Esophagus muscularis mucosa (tissue), 4 donors: Measurements from ENCODE around the gene TBATA.

Experiments
- CTCF ChIP-seq, 3 experiments: fragments of 200-600 bp in 2 of 3; fragments of 450-650 bp in 1 of 3; sonication (generic) in 2 of 3; IDR thresholded peaks; one replicate each; pipeline ENCODE4 v1.5.1; 2017 to 2019; ENCODE audit warnings: antibody characterized with exemption in 3 of 3, mild to moderate bottlenecking in 2 of 3, moderate library complexity in 1 of 3
- EP300 ChIP-seq: sonication (generic); formaldehyde crosslinking; IDR thresholded peaks from one replicate; pipeline ENCODE4 v1.6.1; 2017; ENCODE audit warnings: antibody characterized with exemption
- POLR2A ChIP-seq: fragments of 450-650 bp; IDR thresholded peaks from one replicate; pipeline ENCODE4 v1.6.1; 2017; ENCODE audit warnings: antibody characterized with exemption, moderate library complexity, mild to moderate bottlenecking, low read depth
- POLR2AphosphoS5 ChIP-seq, 2 donors: sonication (generic); formaldehyde crosslinking; IDR thresholded peaks; one replicate each; pipeline ENCODE4 v1.6.1; 2017; ENCODE audit warnings: antibody characterized with exemption in 2 of 2

DNA sequence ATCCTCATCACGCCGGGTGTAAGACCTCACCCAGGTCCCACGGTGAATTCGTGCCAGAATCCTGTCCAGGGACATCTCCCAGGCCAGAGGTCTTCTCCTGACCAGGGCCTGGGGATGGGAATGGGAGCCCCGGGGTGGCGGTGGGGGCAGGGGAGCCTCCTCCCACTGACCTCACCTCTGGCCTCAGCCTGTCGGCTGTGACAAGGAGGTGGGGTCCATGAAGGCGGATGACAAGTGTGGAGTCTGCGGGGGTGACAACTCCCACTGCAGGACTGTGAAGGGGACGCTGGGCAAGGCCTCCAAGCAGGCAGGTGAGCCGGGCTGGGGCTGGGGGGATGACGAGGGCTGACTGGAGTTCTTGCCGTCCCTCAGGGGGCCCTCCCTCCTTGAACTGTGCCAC lies 41.3 kb downstream of the TBATA start:
- TF ChIP-seq CTCF (IDR thresholded peaks at IDR 0.05) (no peak), EP300 (no peak), POLR2A (no peak), POLR2AphosphoS5 (IDR thresholded peaks at IDR 0.05) (no peak)
